ENCODE results near the gene CCNT1.
A peak's percentile ranks its signal among the peaks of the same experiment; 100 is the strongest.
"Not testable (repeated sequence)": the region's sequence is repeated elsewhere in the genome, so short reads cannot be mapped to it uniquely, and the experiment has no call there.

The CCNT1 gene

GRCh38 chr12:48690990-48691389 is 25.5 kb downstream of the CCNT1 start:
- DNase-seq = no peak

- no peak for DNase-seq
These were observed 26.1 kb downstream of the CCNT1 start for GRCh38 chr12:48690436-48690835.

- DNase-seq = no peak
These were observed 27.7 kb downstream of the CCNT1 start for GRCh38 chr12:48688836-48689235.

- DNase-seq = no peak
These were observed 28.9 kb downstream of the CCNT1 start for GRCh38 chr12:48687592-48687991.

- DNase-seq = no peak
These were observed 29.7 kb downstream of the CCNT1 start for GRCh38 chr12:48686615-48687334.

GRCh38 chr12:48686037-48686595 is 30.4 kb downstream of the CCNT1 start:
- no peak for DNase-seq

GRCh38 chr12:48683534-48683933 is 33.0 kb downstream of the CCNT1 start:
- no peak for DNase-seq

- no peak for DNase-seq
These were observed 33.6 kb downstream of the CCNT1 start for GRCh38 chr12:48682927-48683326.

GRCh38 chr12:48682533-48682905 is 34.0 kb downstream of the CCNT1 start:
- not testable (repeated sequence) for DNase-seq

- peak; percentile 91 for DNase-seq
These were observed 34.6 kb downstream of the CCNT1 start, which contains the start of gene KANSL2 for GRCh38 chr12:48681710-48682532. Gene KANSL2, minus strand, starts transcription at chr12:48682238. Its CDS starts 606 bp downstream, at chr12:48681632.

- DNase-seq = peak; percentile 1
These were observed 35.2 kb downstream of the CCNT1 start for GRCh38 chr12:48681399-48681709.

- no peak for DNase-seq
These were observed 35.6 kb downstream of the CCNT1 start for GRCh38 chr12:48680861-48681260.

GRCh38 chr12:48678551-48679185 is 37.8 kb downstream of the CCNT1 start:
- DNase-seq = no peak

GRCh38 chr12:48671231-48671856 is 45.2 kb downstream of the CCNT1 start:
- DNase-seq = no peak

- DNase-seq = no peak
These were observed 47.5 kb downstream of the CCNT1 start for GRCh38 chr12:48668996-48669395.

GRCh38 chr12:48659863-48660262 is 56.6 kb downstream of the CCNT1 start:
- no peak for DNase-seq

- no peak for DNase-seq
These were observed 64.8 kb downstream of the CCNT1 start for GRCh38 chr12:48651681-48652080.

GRCh38 chr12:48645354-48645753 is 71.2 kb downstream of the CCNT1 start:
- not testable (repeated sequence) for DNase-seq

GRCh38 chr12:48643011-48643410 is 73.5 kb downstream of the CCNT1 start:
- DNase-seq = no peak

GRCh38 chr12:48641752-48642555 is 74.6 kb downstream of the CCNT1 start:
- not testable (repeated sequence) for DNase-seq

- no peak for DNase-seq
These were observed 75.7 kb downstream of the CCNT1 start for GRCh38 chr12:48640854-48641253.

- DNase-seq = no peak
These were observed 76.1 kb downstream of the CCNT1 start for GRCh38 chr12:48640428-48640827.
